Stimulated activated CD8-positive, alpha-beta memory T cell treated with anti-CD3 and anti-CD28 coated beads, Interleukin-15, amount 100 ng/mL, for 24 hours (primary cell): ENCODE results near the gene MFAP3.
"Not testable (repeated sequence)": the region's sequence is repeated elsewhere in the genome, so short reads cannot be mapped to it uniquely, and the experiment has no call there.

ENCODE experiments used
- DNase-seq: peaks from one replicate; pipeline ENCODE4 v3.0.0-alpha.2; 2020; ENCODE audit warnings: low read depth

MFAP3 gene

GRCh38 chr5:154038707-154039457, at the start of gene MFAP3, which contains the start of gene FAM114A2:
Gene MFAP3, plus strand, starts transcription at chr5:154038967. Its CDS starts 10,756 bp downstream, at chr5:154049723.
Gene FAM114A2, minus strand, starts transcription at chr5:154038910. Its CDS starts 3,957 bp downstream, at chr5:154034953.
- DNase-seq: peak; percentile 74

GRCh38 chr5:153991168-153991567, 47.6 kb upstream of the MFAP3 start:
- DNase-seq: no peak

- no peak for DNase-seq
Observed at GRCh38 chr5:153998010-153998409, 40.8 kb upstream of the MFAP3 start.

- DNase-seq: no peak
Observed at GRCh38 chr5:153998768-153999167, 40.0 kb upstream of the MFAP3 start.

GRCh38 chr5:153999995-154000394, 38.8 kb upstream of the MFAP3 start:
- DNase-seq: no peak

- no peak for DNase-seq
Observed at GRCh38 chr5:154000703-154001102, 38.1 kb upstream of the MFAP3 start.

GRCh38 chr5:154002093-154002492, 36.7 kb upstream of the MFAP3 start:
- DNase-seq: no peak

GRCh38 chr5:154002511-154003020, 36.2 kb upstream of the MFAP3 start:
- DNase-seq: no peak

- DNase-seq: no peak
Observed at GRCh38 chr5:154005648-154006047, 33.1 kb upstream of the MFAP3 start.

GRCh38 chr5:154010660-154011059, 28.1 kb upstream of the MFAP3 start:
- no peak for DNase-seq

- no peak for DNase-seq
Observed at GRCh38 chr5:154015071-154015693, 23.6 kb upstream of the MFAP3 start.

- not testable (repeated sequence) for DNase-seq
Observed at GRCh38 chr5:154018919-154019318, 19.8 kb upstream of the MFAP3 start.

- no peak for DNase-seq
Observed at GRCh38 chr5:154025951-154026350, 12.8 kb upstream of the MFAP3 start.

- no peak for DNase-seq
Observed at GRCh38 chr5:154031937-154032489, 6.8 kb upstream of the MFAP3 start.

- DNase-seq: no peak
Observed at GRCh38 chr5:154034944-154035343, 3.8 kb upstream of the MFAP3 start.

GRCh38 chr5:154038261-154038706, 483 bp upstream of the MFAP3 start:
- no peak for DNase-seq

GRCh38 chr5:154039458-154039829, 677 bp downstream of the MFAP3 start:
- DNase-seq: no peak

GRCh38 chr5:154042766-154043165, 4.0 kb downstream of the MFAP3 start:
- no peak for DNase-seq

GRCh38 chr5:154044099-154044498, 5.3 kb downstream of the MFAP3 start:
- DNase-seq: no peak

- no peak for DNase-seq
Observed at GRCh38 chr5:154044581-154044980, 5.8 kb downstream of the MFAP3 start.

GRCh38 chr5:154046486-154046885, 7.7 kb downstream of the MFAP3 start:
- no peak for DNase-seq

GRCh38 chr5:154047324-154047723, 8.6 kb downstream of the MFAP3 start:
- DNase-seq: no peak

- DNase-seq: no peak
Observed at GRCh38 chr5:154049636-154050035, 10.9 kb downstream of the MFAP3 start.
